ENCODE measurements around the gene CD300A.

Gene CD300A

GRCh38 chr17:74520016-74520434 is 53.6 kb downstream of the CD300A start:
- DNase-seq, result no peak

- no peak for DNase-seq
These were observed 54.5 kb downstream of the CD300A start for GRCh38 chr17:74520790-74521480.

GRCh38 chr17:74521701-74522201 is 55.3 kb downstream of the CD300A start:
- peak in 3 of 14 donors; percentile 15 to 37 (median 22) for DNase-seq

GRCh38 chr17:74522381-74523105 is 56.1 kb downstream of the CD300A start:
- no peak for DNase-seq

- DNase-seq, result no peak
These were observed 56.9 kb downstream of the CD300A start for GRCh38 chr17:74523308-74523707.

GRCh38 chr17:74524653-74525464 is 58.4 kb downstream of the CD300A start:
- DNase-seq, result no peak

GRCh38 chr17:74525465-74525725 is 59.0 kb downstream of the CD300A start:
- DNase-seq, result no peak

GRCh38 chr17:74525781-74526288 is 59.4 kb downstream of the CD300A start:
- DNase-seq, result no peak

GRCh38 chr17:74526681-74527080 is 60.2 kb downstream of the CD300A start:
- DNase-seq, result no peak

GRCh38 chr17:74527081-74527480 is 60.6 kb downstream of the CD300A start:
- no peak for DNase-seq

GRCh38 chr17:74527756-74528155 is 61.3 kb downstream of the CD300A start:
- no peak for DNase-seq

GRCh38 chr17:74528491-74529199 is 62.2 kb downstream of the CD300A start:
- peak in 1 of 14 donors; percentile 36 for DNase-seq

GRCh38 chr17:74529243-74529642 is 62.8 kb downstream of the CD300A start:
- DNase-seq, result no peak

GRCh38 chr17:74530831-74531150 is 64.4 kb downstream of the CD300A start:
- DNase-seq, result no peak

GRCh38 chr17:74531231-74531761 is 64.9 kb downstream of the CD300A start, which contains the start of gene CD300LB:
Gene CD300LB (minus strand): TSS chr17:74531475. CDS start chr17:74531350, 125 bp downstream.
- no peak for DNase-seq

- DNase-seq, result peak in 9 of 14 donors; percentile 12 to 77 (median 40)
These were observed 65.7 kb downstream of the CD300A start for GRCh38 chr17:74532115-74532514.

All from C1 segment of cervical spinal cord (tissue), 14 donors.